HEK293 (cell line): Measurements from ENCODE around the gene FES.

Source experiments
- KLF1 ChIP-seq: fragments of 450-650 bp; formaldehyde crosslinking; IDR thresholded peaks from 2 replicates; pipeline ENCODE4 v1.5.1; 2016; ENCODE audit warnings: missing biosample characterization, missing genetic modification characterization
- OSR2 ChIP-seq: fragments of 450-650 bp; formaldehyde crosslinking; IDR thresholded peaks from 2 replicates; pipeline ENCODE4 v1.5.1; 2016; ENCODE audit warnings: missing biosample characterization, missing genetic modification characterization
- TCF7L2 ChIP-seq: IDR thresholded peaks from 2 replicates; pipeline ENCODE4 v1.6.1; 2011; ENCODE audit warnings: low read depth, mild to moderate bottlenecking, inconsistent platforms, low read length, moderate library complexity, borderline replicate concordance
- ZNF239 ChIP-seq: fragments of 450-650 bp; formaldehyde crosslinking; IDR thresholded peaks from 2 replicates; pipeline ENCODE4 v1.5.1; 2016; ENCODE audit warnings: missing biosample characterization, missing genetic modification characterization
- ZNF24 ChIP-seq: fragments of 450-650 bp; formaldehyde crosslinking; IDR thresholded peaks from 2 replicates; pipeline ENCODE4 v1.5.1; 2016; ENCODE audit warnings: missing biosample characterization, missing genetic modification characterization
- ZNF560 ChIP-seq: fragments of 450-650 bp; formaldehyde crosslinking; IDR thresholded peaks from 2 replicates; pipeline ENCODE4 v1.5.1; 2017; ENCODE audit warnings: missing biosample characterization, missing genetic modification characterization, borderline replicate concordance
- ZNF571 ChIP-seq: fragments of 450-650 bp; formaldehyde crosslinking; IDR thresholded peaks from 2 replicates; pipeline ENCODE4 v1.5.0; 2017; ENCODE audit warnings: missing biosample characterization, missing genetic modification characterization
- ZNF629 ChIP-seq: fragments of 450-650 bp; formaldehyde crosslinking; IDR thresholded peaks from 2 replicates; pipeline ENCODE4 v1.5.1; 2017; ENCODE audit warnings: missing biosample characterization, missing genetic modification characterization
- ZNF843 ChIP-seq: fragments of 450-650 bp; formaldehyde crosslinking; IDR thresholded peaks from 2 replicates; pipeline ENCODE4 v1.5.1; 2016; ENCODE audit warnings: missing biosample characterization, missing genetic modification characterization
- TF ChIP-seq, protein P1 (sequence below): fragments of 450-650 bp; formaldehyde crosslinking; IDR thresholded peaks from 2 replicates; pipeline ENCODE4 v1.5.1; 2016; ENCODE audit warnings: missing biosample characterization, missing genetic modification characterization
- TF ChIP-seq, protein P2 (sequence below): fragments of 450-650 bp; IDR thresholded peaks from 2 replicates; pipeline ENCODE4 v1.5.1; 2018; ENCODE audit warnings: missing biosample characterization, missing genetic modification characterization
- TF ChIP-seq, protein P3 (sequence below): fragments of 450-650 bp; formaldehyde crosslinking; IDR thresholded peaks from 2 replicates; pipeline ENCODE4 v1.5.1; 2016; ENCODE audit warnings: missing biosample characterization, missing genetic modification characterization
- TF ChIP-seq, protein P4 (sequence below): fragments of 450-650 bp; formaldehyde crosslinking; IDR thresholded peaks from 2 replicates; pipeline ENCODE4 v1.5.1; 2017; ENCODE audit warnings: missing biosample characterization, missing genetic modification characterization
- TF ChIP-seq, protein P5 (sequence below): fragments of 450-650 bp; formaldehyde crosslinking; IDR thresholded peaks from 2 replicates; pipeline ENCODE4 v1.5.1; 2016; ENCODE audit warnings: missing biosample characterization, missing genetic modification characterization

DNA sequence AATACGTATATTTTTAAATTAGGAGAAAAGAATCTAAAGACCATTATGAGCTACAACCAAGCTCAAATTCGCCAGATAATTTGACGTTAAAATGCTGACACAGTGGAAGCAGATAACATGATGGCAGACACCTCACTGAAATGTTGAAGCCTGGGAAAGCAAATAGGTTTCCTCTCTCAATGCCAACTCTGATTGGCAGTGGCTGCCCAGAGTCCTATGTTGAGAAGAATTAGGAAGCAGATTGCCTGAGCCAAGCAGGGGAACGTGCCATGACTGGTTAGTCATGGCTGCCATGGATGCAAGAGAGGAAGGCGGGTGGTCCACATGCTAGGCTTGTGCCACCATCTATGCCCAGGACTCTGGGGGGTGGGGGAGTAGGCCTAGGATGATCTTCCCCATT is 54.0 kb downstream of the FES start:
- TF ChIP-seq, protein P1, sequence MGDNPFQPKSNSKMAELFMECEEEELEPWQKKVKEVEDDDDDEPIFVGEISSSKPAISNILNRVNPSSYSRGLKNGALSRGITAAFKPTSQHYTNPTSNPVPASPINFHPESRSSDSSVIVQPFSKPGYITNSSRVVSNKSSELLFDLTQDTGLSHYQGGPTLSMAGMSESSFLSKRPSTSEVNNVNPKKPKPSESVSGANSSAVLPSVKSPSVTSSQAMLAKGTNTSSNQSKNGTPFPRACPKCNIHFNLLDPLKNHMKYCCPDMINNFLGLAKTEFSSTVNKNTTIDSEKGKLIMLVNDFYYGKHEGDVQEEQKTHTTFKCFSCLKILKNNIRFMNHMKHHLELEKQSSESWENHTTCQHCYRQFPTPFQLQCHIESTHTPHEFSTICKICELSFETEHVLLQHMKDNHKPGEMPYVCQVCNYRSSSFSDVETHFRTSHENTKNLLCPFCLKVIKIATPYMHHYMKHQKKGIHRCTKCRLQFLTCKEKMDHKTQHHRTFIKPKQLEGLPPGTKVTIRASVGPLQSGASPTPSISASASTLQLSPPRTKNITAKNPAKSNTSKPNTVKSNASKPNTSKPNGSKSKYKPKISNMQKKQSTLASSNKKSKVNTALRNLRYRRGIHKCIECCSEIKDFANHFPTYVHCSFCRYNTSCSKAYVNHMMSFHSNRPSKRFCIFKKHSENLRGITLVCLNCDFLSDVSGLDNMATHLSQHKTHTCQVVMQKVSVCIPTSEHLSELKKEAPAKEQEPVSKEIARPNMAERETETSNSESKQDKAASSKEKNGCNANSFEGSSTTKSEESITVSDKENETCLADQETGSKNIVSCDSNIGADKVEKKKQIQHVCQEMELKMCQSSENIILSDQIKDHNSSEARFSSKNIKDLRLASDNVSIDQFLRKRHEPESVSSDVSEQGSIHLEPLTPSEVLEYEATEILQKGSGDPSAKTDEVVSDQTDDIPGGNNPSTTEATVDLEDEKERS (tag by site-specific recombination) = no peak
- TF ChIP-seq ZNF843 (tag by site-specific recombination) (no peak), ZNF571 (no peak), ZNF629 (tag by site-specific recombination) (no peak), KLF1 (tag by site-specific recombination) (no peak), ZNF239 (tag by site-specific recombination) (no peak), TCF7L2 (no peak), ZNF24 (no peak), ZNF560 (tag by site-specific recombination) (no peak), OSR2 (tag by site-specific recombination) (no peak)
- TF ChIP-seq, protein P2, sequence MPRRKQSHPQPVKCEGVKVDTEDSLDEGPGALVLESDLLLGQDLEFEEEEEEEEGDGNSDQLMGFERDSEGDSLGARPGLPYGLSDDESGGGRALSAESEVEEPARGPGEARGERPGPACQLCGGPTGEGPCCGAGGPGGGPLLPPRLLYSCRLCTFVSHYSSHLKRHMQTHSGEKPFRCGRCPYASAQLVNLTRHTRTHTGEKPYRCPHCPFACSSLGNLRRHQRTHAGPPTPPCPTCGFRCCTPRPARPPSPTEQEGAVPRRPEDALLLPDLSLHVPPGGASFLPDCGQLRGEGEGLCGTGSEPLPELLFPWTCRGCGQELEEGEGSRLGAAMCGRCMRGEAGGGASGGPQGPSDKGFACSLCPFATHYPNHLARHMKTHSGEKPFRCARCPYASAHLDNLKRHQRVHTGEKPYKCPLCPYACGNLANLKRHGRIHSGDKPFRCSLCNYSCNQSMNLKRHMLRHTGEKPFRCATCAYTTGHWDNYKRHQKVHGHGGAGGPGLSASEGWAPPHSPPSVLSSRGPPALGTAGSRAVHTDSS (tag by site-specific recombination) = no peak
- TF ChIP-seq, protein P3, sequence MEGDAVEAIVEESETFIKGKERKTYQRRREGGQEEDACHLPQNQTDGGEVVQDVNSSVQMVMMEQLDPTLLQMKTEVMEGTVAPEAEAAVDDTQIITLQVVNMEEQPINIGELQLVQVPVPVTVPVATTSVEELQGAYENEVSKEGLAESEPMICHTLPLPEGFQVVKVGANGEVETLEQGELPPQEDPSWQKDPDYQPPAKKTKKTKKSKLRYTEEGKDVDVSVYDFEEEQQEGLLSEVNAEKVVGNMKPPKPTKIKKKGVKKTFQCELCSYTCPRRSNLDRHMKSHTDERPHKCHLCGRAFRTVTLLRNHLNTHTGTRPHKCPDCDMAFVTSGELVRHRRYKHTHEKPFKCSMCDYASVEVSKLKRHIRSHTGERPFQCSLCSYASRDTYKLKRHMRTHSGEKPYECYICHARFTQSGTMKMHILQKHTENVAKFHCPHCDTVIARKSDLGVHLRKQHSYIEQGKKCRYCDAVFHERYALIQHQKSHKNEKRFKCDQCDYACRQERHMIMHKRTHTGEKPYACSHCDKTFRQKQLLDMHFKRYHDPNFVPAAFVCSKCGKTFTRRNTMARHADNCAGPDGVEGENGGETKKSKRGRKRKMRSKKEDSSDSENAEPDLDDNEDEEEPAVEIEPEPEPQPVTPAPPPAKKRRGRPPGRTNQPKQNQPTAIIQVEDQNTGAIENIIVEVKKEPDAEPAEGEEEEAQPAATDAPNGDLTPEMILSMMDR (tag by site-specific recombination) = no peak
- TF ChIP-seq, protein P4, sequence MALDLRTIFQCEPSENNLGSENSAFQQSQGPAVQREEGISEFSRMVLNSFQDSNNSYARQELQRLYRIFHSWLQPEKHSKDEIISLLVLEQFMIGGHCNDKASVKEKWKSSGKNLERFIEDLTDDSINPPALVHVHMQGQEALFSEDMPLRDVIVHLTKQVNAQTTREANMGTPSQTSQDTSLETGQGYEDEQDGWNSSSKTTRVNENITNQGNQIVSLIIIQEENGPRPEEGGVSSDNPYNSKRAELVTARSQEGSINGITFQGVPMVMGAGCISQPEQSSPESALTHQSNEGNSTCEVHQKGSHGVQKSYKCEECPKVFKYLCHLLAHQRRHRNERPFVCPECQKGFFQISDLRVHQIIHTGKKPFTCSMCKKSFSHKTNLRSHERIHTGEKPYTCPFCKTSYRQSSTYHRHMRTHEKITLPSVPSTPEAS (tag by site-specific recombination) = no peak
- TF ChIP-seq, protein P5, sequence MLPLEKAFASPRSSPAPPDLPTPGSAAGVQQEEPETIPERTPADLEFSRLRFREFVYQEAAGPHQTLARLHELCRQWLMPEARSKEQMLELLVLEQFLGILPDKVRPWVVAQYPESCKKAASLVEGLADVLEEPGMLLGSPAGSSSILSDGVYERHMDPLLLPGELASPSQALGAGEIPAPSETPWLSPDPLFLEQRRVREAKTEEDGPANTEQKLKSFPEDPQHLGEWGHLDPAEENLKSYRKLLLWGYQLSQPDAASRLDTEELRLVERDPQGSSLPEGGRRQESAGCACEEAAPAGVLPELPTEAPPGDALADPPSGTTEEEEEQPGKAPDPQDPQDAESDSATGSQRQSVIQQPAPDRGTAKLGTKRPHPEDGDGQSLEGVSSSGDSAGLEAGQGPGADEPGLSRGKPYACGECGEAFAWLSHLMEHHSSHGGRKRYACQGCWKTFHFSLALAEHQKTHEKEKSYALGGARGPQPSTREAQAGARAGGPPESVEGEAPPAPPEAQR (tag by site-specific recombination) = no peak
